Stimulated activated CD8-positive, alpha-beta memory T cell treated with anti-CD3 and anti-CD28 coated beads, Interleukin-12 subunit alpha, Interleukin-12 subunit beta, amount 100 ng/mL, for 1 hour (primary cell): ENCODE measurements around the gene C10orf62.

Source experiments
- DNase-seq: peaks from one replicate; pipeline ENCODE4 v3.0.0-alpha.2; 2020; ENCODE audit warnings: low read depth

Gene C10orf62

GRCh38 chr10:97584798-97585438 is 4.6 kb upstream of the C10orf62 start:
- no peak for DNase-seq

DNA sequence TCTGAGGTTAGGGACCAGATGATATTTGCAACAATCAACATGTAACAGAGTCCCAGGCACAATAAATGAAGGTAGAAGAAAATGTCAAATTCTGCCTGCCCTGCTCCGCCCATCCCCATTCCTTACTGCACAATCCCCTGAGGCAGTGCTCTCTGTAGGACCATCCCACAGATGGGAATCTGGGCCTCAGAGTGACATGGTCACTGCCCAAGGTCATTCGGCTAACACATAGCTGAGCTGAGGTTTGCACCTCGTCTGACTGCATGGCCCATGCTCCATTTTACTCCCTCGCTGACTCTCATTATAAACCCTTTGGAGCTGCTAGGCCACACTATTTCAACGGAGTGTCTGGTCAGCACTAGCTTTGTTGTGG is 4.1 kb upstream of the C10orf62 start:
- no peak for DNase-seq

GRCh38 chr10:97587183-97587582 is 2.3 kb upstream of the C10orf62 start:
- no peak for DNase-seq

DNA sequence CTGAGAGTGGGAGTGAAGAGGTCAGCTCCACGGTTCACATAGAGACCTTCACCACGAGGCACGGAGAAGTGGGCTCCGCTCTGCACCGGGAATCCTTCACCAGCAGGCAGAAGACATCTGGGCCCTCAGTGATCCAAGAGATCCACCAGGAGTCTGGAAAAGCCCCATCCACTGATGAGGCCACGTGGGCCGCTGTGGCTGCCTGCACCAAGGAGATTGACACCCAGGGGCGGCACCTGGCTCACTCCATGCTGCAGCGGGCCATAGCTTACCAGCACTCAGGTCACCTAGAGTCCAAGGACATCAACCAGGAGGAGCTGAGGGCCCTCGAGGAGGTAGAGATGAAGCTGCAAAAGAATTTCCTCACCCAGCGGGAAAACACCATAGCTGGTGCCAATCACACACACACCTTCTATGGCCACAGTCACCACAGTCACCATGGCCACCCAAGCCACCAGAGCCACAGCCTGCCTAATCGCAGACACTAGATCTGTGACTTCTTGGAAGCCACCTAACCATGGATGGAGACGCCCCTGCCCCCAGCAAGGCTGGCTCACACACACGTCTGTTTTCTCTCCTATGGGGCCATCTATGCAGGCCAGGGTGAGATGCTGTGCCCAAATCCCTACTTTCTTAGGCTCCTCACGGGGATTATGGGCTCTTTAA is 694 bp downstream of the C10orf62 start:
- no peak for DNase-seq

DNA sequence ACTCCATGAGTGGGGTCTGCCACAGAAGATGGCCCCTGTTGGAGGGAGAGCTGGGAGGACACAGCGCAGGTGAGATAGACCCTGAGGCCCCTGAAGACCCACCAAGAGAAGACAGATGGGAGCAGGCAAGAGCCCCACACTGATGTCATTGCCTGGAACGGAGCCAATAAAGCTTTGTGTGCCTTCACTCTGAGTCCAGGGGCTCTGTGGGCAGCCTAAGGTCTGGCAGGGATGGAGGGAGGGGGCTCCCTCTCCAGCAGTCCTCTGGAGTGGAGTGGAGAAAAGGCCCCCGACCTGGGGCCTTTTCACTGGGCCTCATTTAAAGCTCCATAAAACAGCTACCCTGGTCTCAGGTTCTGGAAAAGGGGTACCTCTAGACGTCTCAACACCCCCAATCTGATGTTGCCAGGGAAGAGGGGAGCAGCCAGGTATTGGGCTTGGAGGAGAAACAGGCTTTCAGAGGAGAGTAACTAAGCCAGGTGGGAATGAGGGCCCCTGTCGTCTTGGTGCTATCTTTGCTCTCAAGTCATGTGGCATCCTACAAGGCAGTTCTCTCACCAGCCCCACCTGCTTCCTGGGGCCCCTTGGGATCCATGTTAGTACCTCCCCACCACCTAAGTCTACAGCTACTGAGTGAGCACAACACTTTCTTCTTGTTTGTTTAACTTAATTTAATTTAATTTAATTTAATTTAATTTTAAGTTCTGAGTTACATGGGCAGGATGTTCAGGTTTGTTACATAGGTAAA is 1.4 kb downstream of the C10orf62 start:
- DNase-seq: no peak

GRCh38 chr10:97593421-97593820 is 3.9 kb downstream of the C10orf62 start:
- DNase-seq: no peak

GRCh38 chr10:97596101-97597082 is 6.9 kb downstream of the C10orf62 start:
- no peak for DNase-seq

GRCh38 chr10:97597778-97598177 is 8.3 kb downstream of the C10orf62 start:
- no peak for DNase-seq

GRCh38 chr10:97598407-97599271 is 9.1 kb downstream of the C10orf62 start:
- no peak for DNase-seq

- no peak for DNase-seq
These were observed 9.7 kb downstream of the C10orf62 start for GRCh38 chr10:97599272-97599619.

DNA sequence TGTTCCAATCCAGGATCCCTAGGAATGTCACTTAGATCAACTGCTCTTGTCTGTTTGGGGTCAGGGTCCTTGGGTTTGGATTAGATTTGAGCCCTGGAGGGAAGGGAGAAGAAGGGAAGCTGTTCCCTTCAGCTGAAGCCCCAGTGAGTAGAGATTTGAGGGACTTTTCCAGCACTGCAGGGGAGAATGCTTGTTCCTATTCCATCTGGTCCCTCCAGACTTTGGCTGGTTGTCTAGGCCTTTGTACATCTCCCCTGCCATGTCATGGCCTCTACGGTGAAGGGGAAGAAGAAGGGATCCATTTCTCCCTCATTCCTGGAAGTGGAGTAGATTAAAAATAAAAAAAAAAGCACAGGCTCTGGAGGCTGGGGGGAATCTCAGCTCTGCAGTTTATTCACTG is 11.1 kb downstream of the C10orf62 start:
- DNase-seq: no peak

GRCh38 chr10:97601268-97602215 is 12.0 kb downstream of the C10orf62 start:
- no peak for DNase-seq

DNA sequence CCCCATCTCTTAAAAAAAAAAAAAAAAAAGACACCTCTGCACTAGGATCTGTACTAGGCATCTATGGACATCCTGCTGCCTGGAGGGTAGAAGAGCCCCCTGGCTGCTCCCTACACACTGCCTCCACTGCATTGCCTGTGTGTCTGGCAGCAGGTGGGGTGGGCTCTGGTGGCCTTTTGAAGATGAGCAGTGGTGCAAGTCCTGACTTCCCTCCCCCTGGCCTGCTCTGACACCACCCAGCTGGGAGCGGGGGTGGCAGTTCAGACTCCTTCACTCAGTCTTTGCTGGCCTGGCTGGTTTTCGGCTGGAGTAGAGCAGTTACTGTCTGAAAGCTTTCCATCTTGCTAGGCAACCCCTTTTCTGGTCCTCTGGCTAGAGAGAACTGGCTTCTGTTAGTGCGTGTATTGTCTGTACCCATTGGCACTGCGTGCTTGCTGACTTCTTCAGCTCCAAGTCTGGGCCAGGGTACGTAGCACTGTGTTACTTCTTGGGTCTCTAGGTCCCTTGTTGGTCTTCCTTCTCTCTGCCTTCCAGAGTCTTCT is 17.6 kb downstream of the C10orf62 start:
- DNase-seq: no peak

GRCh38 chr10:97608991-97609561 is 19.6 kb downstream of the C10orf62 start:
- DNase-seq: no peak

DNA sequence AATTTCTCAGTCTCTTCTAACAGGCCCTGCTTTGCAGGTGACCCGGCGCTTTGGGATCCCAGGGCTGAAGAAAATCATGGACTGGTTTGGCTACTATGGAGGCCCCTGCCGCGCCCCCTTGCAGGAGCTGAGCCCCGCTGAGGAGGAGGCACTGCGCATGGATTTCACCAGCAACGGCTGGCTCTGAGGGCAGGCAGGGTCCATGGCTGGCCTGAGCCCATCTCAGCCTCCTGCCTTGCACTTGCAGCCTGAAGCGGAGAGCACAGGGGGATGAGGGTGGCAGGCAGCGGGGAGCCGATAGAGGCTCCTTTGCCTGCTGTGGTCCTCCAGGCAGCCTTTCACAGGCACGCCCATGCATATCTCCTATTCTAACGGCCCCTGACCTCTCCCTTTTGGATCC is 22.0 kb downstream of the C10orf62 start:
- no peak for DNase-seq

- DNase-seq: no peak
These were observed 22.9 kb downstream of the C10orf62 start for GRCh38 chr10:97612386-97612785.

- no peak for DNase-seq
These were observed 28.8 kb downstream of the C10orf62 start for GRCh38 chr10:97618285-97618684.

DNA sequence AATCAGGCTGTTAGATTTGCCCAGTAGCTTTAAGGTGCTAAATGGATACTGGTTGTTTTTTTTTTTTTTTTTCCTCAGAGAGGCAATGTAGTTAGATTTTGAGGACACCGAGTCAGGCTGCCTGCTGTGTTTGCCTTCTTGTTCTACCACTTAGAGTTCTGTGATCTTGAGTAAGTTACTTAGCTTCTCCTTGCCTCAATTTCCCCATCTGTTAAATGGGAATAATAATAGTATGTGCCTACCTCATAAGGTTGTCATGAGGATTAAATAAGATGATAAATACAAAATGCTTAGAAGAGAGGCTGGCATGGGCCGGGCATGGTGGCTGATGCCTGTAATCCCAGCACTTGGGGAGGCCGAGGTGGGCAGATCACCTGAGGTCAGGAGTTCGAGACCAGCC is 29.2 kb downstream of the C10orf62 start:
- DNase-seq: no peak

DNA sequence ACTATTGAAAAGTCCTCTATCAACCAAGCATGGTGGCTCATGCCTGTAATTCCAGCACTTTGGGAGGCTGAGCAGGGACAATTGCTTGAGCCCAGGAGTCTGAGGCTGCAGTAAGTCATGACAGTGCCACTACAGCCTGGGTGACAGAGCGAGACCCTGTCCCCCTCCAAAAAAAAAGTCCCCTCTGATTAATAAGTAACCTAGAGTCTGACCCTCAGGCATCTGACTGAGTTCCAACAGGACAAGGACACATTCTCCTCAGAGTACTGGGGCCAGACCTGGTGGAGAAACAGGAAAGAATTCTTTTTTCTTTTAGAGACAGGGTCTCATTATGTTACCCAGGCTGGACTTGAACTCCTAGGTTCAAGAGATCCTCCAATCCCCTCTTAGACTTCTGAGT is 33.8 kb downstream of the C10orf62 start:
- no peak for DNase-seq
